ENCODE data around the gene B4GALNT2. TPM values are rescaled to one million over a fixed set of nuclear protein-coding genes. Genes with fewer than 3 reads are reported as not detected.

The B4GALNT2 gene
- polyA plus RNA-seq, 3 donors, result not detected

GRCh38 chr17:49180303-49180702 lies 47.7 kb downstream of the B4GALNT2 start:
- Histone ChIP-seq H2AFZ (ENCODE audit: insufficient read depth, low read depth, low read length, poor library complexity, severe bottlenecking) (no peak overlapping the region), H3K9ac (ENCODE audit: insufficient read depth, low read length, poor library complexity, severe bottlenecking) (no peak overlapping the region), H3K4me1 (ENCODE audit: control insufficient read depth in 1 of 2, insufficient read depth in 2 of 2, low read length in 2 of 2) (peaks cover 0 to 3% of the 10 kb centered on the region in 2 donors), H4K20me1 (ENCODE audit: insufficient read depth, low read length) (no peaks in the 10 kb centered on the region), H3K9me3 (replicated peaks in 1 of 2; ENCODE audit: control insufficient read depth in 1 of 2, insufficient read depth in 1 of 2, low read length in 2 of 2) (peaks cover 48 to 52% of the 10 kb centered on the region in 2 donors), H3K4me3 (replicated peaks in 1 of 3; ENCODE audit: low read depth in 2 of 3, low read length in 3 of 3) (no peak overlapping the region), H3K4me2 (replicated peaks; ENCODE audit: extremely low read depth, low read length, poor library complexity, severe bottlenecking) (no peak overlapping the region), H3K27ac (ENCODE audit: low read depth in 1 of 2, low read length in 2 of 2) (no peak overlapping the region), H3K36me3 (replicated peaks in 1 of 2; ENCODE audit: control insufficient read depth in 1 of 2, insufficient read depth in 2 of 2, low read length in 2 of 2) (no peaks in the 10 kb centered on the region), H3K79me2 (ENCODE audit: insufficient read depth, low read length) (no peaks in the 10 kb centered on the region), H3K27me3 (ENCODE audit: control insufficient read depth in 2 of 2, insufficient read depth in 2 of 2, low read length in 2 of 2) (no peaks in the 10 kb centered on the region)
- peak; percentile 91 for TF ChIP-seq CTCF (IDR thresholded peaks at IDR 0.05)
- peak; percentile 56 to 78 (median 74) for DNase-seq
- Mint-ChIP-seq H3K9me3 (peaks cover 29 to 57% (median 50%) of the 10 kb centered on the region in 7 donors), H3K36me3 (peaks cover 2 to 10% of the 10 kb centered on the region in 2 donors), H3K27me3 (ENCODE audit: low read depth in 3 of 3) (peaks cover 10 to 11% (median 10%) of the 10 kb centered on the region in 3 donors), H3K4me1 (peaks cover 2% of the 10 kb centered on the region), H3K27ac (peak overlapping the region in 1 of 7 donors; percentile 66), H3K4me3 (no peak overlapping the region)
- no CpG with 5 or more reads among the region's 5 CpGs for WGBS (ENCODE audit: insufficient coverage)
- intact Hi-C loops (cut with micrococcal nuclease), result loop anchor here (1.0 to 10.0 kb wide), 5 partner anchors 46 to 212 kb away; no protein-coding TSS in a partner anchor

GRCh38 chr17:49180998-49181635 lies 48.5 kb downstream of the B4GALNT2 start:
- WGBS (ENCODE audit: insufficient coverage), result 64% methylated on average over 4 of the region's 6 CpGs
- H3K36me3 Mint-ChIP-seq, result peaks cover 0 to 7% of the 10 kb centered on the region in 2 donors
- intact Hi-C loops (cut with micrococcal nuclease), result loop anchor here (1.0 to 10.0 kb wide), 5 partner anchors 46 to 211 kb away; no protein-coding TSS in a partner anchor
- H3K27ac Mint-ChIP-seq, result no peak overlapping the region
- Histone ChIP-seq H4K20me1 (ENCODE audit: insufficient read depth, low read length) (no peaks in the 10 kb centered on the region), H2AFZ (ENCODE audit: insufficient read depth, low read depth, low read length, poor library complexity, severe bottlenecking) (no peak overlapping the region), H3K4me1 (ENCODE audit: control insufficient read depth in 1 of 2, insufficient read depth in 2 of 2, low read length in 2 of 2) (peaks cover 0 to 3% of the 10 kb centered on the region in 2 donors), H3K27me3 (ENCODE audit: control insufficient read depth in 2 of 2, insufficient read depth in 2 of 2, low read length in 2 of 2) (no peaks in the 10 kb centered on the region), H3K4me2 (replicated peaks; ENCODE audit: extremely low read depth, low read length, poor library complexity, severe bottlenecking) (no peak overlapping the region), H3K9me3 (replicated peaks in 1 of 2; ENCODE audit: control insufficient read depth in 1 of 2, insufficient read depth in 1 of 2, low read length in 2 of 2) (peaks cover 48 to 52% of the 10 kb centered on the region in 2 donors), H3K27ac (ENCODE audit: low read depth in 1 of 2, low read length in 2 of 2) (no peak overlapping the region), H3K79me2 (ENCODE audit: insufficient read depth, low read length) (no peaks in the 10 kb centered on the region), H3K4me3 (replicated peaks in 1 of 3; ENCODE audit: low read depth in 2 of 3, low read length in 3 of 3) (no peak overlapping the region), H3K9ac (ENCODE audit: insufficient read depth, low read length, poor library complexity, severe bottlenecking) (no peak overlapping the region), H3K36me3 (replicated peaks in 1 of 2; ENCODE audit: control insufficient read depth in 1 of 2, insufficient read depth in 2 of 2, low read length in 2 of 2) (no peaks in the 10 kb centered on the region)
- H3K9me3 Mint-ChIP-seq, result peaks cover 29 to 57% (median 50%) of the 10 kb centered on the region in 7 donors
- peaks cover 7 to 11% (median 10%) of the 10 kb centered on the region in 3 donors for H3K27me3 Mint-ChIP-seq (ENCODE audit: low read depth in 3 of 3)
- H3K4me3 Mint-ChIP-seq, result no peak overlapping the region
- TF ChIP-seq CTCF (IDR thresholded peaks at IDR 0.05), result no peak
- peak in 1 of 3 donors; percentile 38 for DNase-seq
- peaks cover 2% of the 10 kb centered on the region for H3K4me1 Mint-ChIP-seq
